Right renal cortex interstitium (tissue), 3 donors: ENCODE data around the gene USP12. TPM values are rescaled to one million over a fixed set of nuclear protein-coding genes. Genes with fewer than 3 reads are reported as not detected.
"Not testable (repeated sequence)": the region's sequence is repeated elsewhere in the genome, so short reads cannot be mapped to it uniquely, and the experiment has no call there.

Experiments used
- DNase-seq, 3 donors: peaks; one replicate each; pipeline ENCODE4 v3.0.0-alpha.2; 2013; ENCODE audit warnings: low read depth in 3 of 3, low spot score in 2 of 3
- polyA plus RNA-seq, 3 donors: library from polyadenylated mRNA; unstranded; fragments of 120-200 nt; gene quantifications; one replicate each; pipeline ENCODE4 v1.2.1, GENCODE V29; 2013; ENCODE audit not compliant: insufficient read length in 3 of 3

USP12 gene
- polyA plus RNA-seq, 3 donors, result 32.2 to 36.9 (median 35.5) TPM

- no peak for DNase-seq
Measured at GRCh38 chr13:27081893-27082679, 89.5 kb downstream of the USP12 start.

GRCh38 chr13:27080018-27080948 is 91.3 kb downstream of the USP12 start:
- DNase-seq, result no peak

GRCh38 chr13:27079421-27079958 is 92.1 kb downstream of the USP12 start:
- DNase-seq, result no peak

GRCh38 chr13:27077451-27077850 is 94.2 kb downstream of the USP12 start:
- no peak for DNase-seq

GRCh38 chr13:27076421-27076820 is 95.2 kb downstream of the USP12 start:
- no peak for DNase-seq

- no peak for DNase-seq
Measured at GRCh38 chr13:27073186-27073585, 98.4 kb downstream of the USP12 start.

- not testable (repeated sequence) for DNase-seq
Measured at GRCh38 chr13:27066123-27066522, 105.5 kb downstream of the USP12 start.

GRCh38 chr13:27065582-27065981 is 106.0 kb downstream of the USP12 start:
- no peak for DNase-seq

- no peak for DNase-seq
Measured at GRCh38 chr13:27064252-27064995, 107.2 kb downstream of the USP12 start.

GRCh38 chr13:27057817-27058216 is 113.8 kb downstream of the USP12 start:
- no peak for DNase-seq

- DNase-seq, result no peak
Measured at GRCh38 chr13:27055526-27055925, 116.1 kb downstream of the USP12 start.

GRCh38 chr13:27054760-27055159 is 116.9 kb downstream of the USP12 start:
- no peak for DNase-seq

GRCh38 chr13:27053902-27054595 is 117.6 kb downstream of the USP12 start:
- no peak for DNase-seq

- DNase-seq, result no peak
Measured at GRCh38 chr13:27053210-27053884, 118.3 kb downstream of the USP12 start.

GRCh38 chr13:27052551-27053208 is 118.9 kb downstream of the USP12 start:
- DNase-seq, result no peak

- DNase-seq, result no peak
Measured at GRCh38 chr13:27047081-27047480, 124.5 kb downstream of the USP12 start.

GRCh38 chr13:27044837-27045570 is 126.6 kb downstream of the USP12 start:
- DNase-seq, result no peak

GRCh38 chr13:27043013-27043412 is 128.6 kb downstream of the USP12 start:
- no peak for DNase-seq
